Mucosa of gallbladder (tissue), 1 donor: Measurements from ENCODE around the gene KDM4C. TPM values are rescaled to one million over a fixed set of nuclear protein-coding genes. Genes with fewer than 3 reads are reported as not detected.

Experiments
- DNase-seq: peaks from one replicate; pipeline ENCODE4 v3.0.0-alpha.2; 2020; ENCODE audit warnings: low spot score
- total RNA-seq: library from RNA; stranded (reverse); gene quantifications from one replicate; pipeline ENCODE4 v1.2.1, GENCODE V29; 2021
- donor health status: DM: no; HTN: no; CAD: no.

KDM4C gene
- total RNA-seq, 1 donor from 2014 or later, result 43.1 TPM

DNA sequence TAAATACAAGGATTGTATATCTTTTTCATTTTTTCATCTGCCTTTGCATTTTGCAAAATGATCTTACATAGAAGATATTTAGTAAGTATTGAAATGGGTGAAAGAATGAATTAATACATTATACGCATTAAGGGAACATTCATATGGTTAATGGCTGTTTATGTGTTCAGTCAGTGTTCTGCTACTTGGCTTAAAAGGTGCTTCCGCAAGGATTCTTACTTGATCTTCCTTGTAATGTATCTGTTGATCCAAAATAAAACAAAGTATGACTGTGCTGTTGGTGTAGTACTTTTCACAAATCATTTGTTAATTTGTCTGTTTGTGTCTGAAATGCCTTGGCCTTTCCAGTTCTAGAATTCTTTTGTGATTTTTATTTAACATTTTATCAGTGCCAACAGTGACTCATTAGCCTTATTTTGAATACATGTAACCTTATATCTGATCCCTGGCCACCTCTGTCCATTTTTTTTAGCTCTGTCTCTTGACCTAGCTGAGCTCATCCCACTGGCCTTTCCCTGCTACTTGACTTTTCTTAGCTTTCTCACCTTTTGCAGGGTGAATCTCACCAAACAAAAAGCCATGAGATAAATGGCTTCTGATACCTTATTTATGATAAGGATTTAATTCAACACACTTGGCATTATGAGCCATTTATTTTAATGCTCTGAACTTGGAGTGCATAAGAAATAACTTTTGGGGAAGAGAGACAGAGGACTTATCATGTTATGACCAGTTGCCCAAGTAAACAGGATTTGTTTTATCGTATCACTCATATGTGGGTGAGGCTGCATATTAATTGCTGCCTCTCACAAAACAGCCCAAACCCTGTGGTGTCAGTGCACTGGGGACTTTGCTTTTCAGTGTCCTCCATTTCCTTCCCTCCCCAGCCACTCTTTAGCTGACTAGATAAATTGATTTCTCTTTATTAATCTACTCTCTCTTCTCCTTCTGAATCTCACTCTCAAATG lies 340.3 kb downstream of the KDM4C start:
- DNase-seq, result no peak

- no peak for DNase-seq
Observed at GRCh38 chr9:7103367-7103766, 345.6 kb downstream of the KDM4C start.

- no peak for DNase-seq
Observed at GRCh38 chr9:7103771-7104170, 346.0 kb downstream of the KDM4C start.

DNA sequence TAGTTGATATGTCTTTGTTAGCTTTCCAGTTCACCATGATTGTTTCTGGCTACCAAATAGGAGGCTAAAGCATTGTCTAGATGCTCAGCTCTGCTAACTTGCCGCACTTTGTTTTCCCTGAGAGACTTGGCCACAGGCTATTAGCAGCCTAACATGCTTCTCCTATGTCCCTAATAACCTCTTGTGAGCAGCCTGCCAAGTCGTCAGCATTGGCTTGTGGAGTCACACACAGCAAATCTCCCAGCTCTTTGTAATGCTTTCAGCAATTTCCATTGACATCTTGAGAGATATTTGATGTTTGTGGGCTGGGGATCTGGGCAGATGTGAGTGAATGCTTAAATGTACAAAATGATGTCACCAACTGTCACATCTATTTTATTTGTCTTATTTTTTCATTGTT lies 346.9 kb downstream of the KDM4C start:
- DNase-seq, result no peak

DNA sequence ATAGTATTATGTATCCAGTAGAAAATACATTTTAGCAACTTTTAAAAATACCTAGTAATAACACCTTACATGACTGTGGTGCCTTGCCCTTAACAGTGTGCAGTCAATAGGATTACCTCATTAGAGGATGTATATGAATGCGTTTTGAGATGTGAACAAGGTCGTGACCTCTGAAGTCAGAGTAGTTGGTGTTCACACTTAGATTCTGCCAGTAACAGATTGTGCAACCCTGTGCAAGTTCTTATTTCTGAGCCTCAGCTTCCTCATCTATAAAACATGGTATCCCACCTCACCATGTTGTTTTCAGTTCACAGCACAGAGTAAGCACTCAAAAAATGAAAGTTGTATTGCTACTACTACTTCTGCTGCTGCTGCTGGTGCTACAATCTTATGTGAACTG lies 347.3 kb downstream of the KDM4C start:
- no peak for DNase-seq

- no peak for DNase-seq
Observed at GRCh38 chr9:7108936-7109335, 351.2 kb downstream of the KDM4C start.

DNA sequence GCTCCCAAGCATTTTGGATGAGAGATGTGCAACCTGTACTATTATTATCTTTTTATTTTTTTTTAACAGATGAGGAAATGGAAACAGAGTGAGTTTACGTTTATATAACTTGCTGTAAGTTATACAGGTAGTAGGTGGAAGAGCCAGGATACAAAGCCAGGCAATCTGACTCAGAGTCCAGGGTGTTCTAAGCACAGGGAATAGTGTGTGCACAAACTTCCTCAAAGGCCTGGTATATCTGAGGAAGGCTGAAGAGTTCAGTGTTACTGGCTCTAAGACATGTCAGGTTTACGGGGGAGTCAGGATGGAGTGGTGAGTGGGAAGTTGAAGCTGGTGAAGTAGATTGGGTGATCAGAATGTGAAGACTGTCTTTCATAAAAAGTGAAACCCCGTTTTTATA lies 353.6 kb downstream of the KDM4C start:
- no peak for DNase-seq

GRCh38 chr9:7115606-7116005 lies 357.8 kb downstream of the KDM4C start:
- no peak for DNase-seq

DNA sequence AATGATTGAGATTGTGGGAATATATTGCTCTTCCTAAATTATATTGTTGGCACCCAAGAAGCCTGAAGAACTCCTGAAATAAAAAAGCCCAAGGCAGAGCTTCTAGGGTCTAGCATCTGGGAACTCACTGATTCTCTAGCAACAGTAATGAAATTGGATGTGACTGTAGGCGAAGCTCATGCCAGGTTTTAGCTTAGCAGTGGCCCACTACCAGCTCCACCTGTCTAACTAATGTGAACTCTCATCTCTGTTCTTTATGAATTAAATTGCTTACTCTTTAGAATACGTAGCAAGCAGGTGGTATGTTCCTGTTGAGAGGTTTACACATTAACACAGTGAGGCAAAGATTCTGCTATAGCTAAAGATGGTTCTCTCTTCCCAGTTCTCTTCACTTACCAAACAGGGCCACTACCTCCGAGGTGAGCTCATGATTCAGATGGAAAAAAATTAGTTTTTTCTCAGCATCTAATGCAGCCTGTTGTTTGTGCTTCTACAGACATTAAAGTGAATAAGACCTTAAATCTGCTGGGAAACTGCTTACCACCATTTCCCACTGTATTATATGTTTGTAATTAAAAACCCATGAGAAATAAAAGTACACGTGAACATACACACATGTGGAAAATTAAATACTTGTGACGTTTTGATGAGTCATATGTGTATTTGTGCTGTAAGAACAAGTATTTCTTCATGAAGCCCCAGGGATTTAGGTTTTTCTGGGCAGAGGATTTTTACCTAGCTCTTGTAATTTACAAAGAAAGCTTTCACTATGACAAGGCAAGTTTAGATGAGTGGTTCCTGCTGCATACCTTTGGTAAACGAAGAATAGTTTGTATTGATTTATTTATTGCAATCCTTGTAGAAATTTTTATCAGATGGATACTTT lies 360.1 kb downstream of the KDM4C start:
- DNase-seq, result no peak

DNA sequence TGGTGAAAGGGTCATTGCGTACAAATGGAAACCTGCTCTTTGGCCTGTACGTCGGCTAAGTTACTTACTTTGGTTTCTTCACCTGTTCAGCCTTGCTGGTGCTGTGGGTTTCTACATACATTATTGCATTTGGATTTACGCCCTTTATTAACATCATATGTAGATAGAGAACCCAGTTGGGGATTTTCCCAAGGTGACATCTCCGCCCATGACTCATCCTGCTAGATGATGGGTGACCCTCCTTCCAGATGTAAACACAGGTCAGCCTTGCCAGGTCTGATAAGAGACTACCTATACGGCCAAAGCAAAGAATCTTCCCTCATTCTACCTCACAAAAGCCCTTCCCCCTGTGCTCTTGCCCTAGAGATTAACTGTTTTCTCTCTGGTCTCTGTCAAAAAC lies 360.9 kb downstream of the KDM4C start:
- DNase-seq, result no peak

GRCh38 chr9:7119612-7120011 lies 361.8 kb downstream of the KDM4C start:
- no peak for DNase-seq

DNA sequence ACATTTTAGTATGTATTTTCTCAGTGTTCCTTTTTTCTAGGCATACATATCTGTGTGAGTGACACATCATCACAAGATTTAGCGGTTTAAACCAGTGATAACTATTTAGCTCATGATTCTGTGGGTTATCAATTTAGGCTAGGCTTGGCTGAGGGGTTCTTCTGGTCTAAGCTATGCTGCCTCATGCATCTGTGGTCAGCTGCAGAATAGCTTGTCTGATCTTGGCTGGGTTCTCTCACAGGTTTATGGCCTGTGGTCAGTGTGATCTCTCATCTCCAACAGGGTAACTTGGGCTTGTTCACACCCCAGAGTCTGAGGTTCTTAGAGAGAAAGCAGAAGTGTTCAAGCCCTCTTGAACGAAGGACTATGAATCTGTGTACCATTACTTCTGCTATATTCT lies 363.3 kb downstream of the KDM4C start:
- no peak for DNase-seq

DNA sequence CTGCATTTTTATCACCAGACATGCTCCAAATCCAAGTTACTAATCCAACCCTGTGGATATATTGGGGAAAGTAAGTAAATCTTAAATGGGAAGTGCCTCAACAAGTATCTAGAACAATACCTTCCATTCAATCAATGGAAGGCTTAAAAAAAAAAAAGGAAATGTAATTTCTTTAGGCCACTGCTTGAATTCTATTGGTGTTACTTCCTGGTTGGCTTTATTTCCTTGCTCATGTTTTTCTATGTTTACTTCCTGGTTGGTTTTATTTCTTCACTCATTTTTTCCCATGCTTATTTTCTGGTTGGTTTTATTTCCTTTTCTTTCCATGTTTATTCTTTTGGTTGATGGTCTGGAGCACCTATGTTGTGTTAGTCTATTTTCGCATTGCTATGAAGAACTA lies 363.9 kb downstream of the KDM4C start:
- DNase-seq, result no peak

DNA sequence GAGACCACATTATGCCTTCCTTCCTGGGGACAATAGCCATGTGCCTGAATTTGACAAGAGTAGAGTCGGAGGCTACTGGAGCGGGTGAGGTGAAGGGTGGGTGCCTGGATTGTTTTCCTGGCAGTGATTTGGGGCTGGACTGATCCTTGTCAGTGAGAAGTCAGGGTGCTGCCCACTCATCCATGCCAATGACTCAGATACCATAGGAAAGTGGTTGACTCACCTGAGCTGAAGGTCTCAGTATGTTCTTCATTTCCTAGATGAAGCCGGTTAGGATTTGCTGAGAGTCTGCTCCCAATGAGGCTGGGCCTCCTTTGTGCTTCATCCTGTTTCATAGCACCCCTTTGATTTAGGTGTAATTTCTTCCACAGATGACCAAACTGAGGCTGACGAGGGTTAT lies 366.0 kb downstream of the KDM4C start:
- DNase-seq, result no peak

DNA sequence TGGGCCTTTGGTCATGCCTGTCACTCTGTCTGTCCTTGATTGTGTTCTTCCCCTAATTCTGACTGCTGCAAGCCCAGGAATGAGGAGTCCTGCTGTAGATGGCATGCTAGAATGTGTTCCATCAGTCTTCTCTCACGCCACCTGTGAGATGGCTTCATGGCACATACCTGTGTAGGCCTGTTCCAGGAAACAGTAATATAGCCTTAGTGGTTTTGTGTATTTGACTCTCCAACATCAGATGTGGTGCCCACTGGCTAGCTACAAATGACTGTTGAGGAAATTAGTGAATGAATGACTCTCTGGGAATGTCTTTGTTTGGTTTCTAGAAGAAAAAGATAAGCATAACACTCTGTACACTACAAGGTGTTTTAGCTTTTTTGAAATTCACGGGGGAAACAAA lies 367.5 kb downstream of the KDM4C start:
- DNase-seq, result no peak

DNA sequence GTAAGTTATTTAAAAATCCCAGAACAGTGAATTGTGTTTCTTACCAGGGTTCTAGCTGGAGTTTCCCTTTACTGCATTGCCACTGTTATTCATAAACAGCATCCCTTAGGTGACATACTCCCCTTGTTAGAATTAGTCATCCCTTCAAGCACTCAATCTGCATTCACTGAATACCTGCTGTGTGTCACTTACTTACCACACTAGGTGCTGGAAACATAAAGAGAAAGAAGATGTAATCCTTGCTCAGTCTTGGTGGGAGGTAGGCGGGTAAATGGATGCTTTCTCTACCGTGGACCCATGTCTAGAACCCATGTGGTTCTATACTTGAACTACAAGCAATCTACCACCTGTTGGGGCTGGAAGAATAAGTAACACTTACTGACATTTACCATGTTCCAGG lies 371.6 kb downstream of the KDM4C start:
- no peak for DNase-seq

GRCh38 chr9:7130266-7130820 lies 372.6 kb downstream of the KDM4C start:
- no peak for DNase-seq

- DNase-seq, result no peak
Observed at GRCh38 chr9:7132605-7133004, 374.8 kb downstream of the KDM4C start.

DNA sequence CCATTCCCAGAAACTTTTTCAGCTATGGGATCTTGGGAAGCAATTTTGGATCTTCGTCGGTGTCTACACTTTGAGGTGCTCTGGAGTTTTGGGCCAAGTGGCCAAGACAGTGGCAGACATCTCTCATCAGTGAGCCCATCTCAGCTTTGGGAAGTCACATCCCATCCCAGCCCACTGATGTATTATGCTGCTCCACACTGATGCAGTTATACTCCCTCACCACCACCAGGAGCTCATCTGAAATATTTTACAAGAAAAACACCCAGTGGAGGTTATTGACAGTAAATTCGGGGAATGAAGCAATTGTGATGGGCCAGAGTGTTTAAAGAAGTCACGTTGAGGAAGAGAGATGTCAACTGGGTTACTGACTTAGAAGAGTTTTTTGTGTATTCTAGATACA lies 378.0 kb downstream of the KDM4C start:
- no peak for DNase-seq

DNA sequence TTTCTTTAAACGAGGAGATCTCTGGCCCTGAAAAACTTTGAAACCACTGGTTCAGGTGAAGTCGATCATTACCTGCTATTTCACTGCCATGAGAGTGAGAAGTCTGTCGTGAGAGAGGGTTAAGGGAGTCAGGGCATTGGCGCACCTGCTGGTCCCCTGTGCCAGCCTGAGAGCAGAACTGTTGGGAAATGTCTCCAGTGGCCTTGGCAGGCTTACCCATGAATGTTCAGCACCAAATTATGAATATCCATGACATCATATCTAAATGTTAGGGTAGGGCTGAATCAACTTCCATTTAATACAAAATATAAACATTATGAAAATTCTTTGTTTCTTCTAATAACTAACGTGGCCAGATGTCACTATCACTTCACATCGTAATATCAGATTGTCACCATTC lies 379.3 kb downstream of the KDM4C start:
- no peak for DNase-seq

GRCh38 chr9:7137571-7137970 lies 379.8 kb downstream of the KDM4C start:
- no peak for DNase-seq

GRCh38 chr9:7139886-7140285 lies 382.1 kb downstream of the KDM4C start:
- no peak for DNase-seq
